ENCODE measurements around the gene RHBDL2. TPM values are rescaled to one million over a fixed set of nuclear protein-coding genes. Genes with fewer than 3 reads are reported as not detected.

The RHBDL2 gene
- total and polyA plus RNA-seq, 2 of the 4 experiments (the other 2 are of a cell fraction): 0.36 to 0.38 TPM

DNA sequence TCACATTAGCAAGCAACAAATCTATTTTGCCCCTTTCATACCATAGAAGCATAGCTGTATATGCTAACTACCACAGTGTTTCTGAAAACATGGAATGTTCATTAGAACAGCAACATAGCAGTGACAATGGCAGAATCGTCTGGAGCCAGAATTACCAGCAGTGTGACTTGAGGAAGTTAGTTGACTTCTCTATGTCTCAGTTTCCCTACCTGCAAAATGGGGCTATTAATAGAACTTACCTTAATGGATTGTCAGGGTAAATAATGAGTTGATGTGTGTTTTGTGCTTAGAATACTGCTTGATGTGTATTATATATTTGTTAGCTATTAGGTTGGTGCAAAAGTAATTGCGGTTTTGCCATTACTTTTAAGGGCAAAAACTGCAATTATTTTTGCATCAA is 45.5 kb downstream of the RHBDL2 start:
- H3K56ac ChIP-seq (ENCODE audit: extremely low read depth, insufficient read depth, low read length): no peak overlapping the region
- no peak overlapping the region for H4K5ac ChIP-seq (ENCODE audit: low read depth, low read length)
- no peaks in the 10 kb centered on the region for H3K4me1 ChIP-seq (ENCODE audit: control insufficient read depth, insufficient read depth, low read length)
- H2BK5ac ChIP-seq (ENCODE audit: low read depth, low read length, poor library complexity, severe bottlenecking): no peak overlapping the region
- H3K36me3 ChIP-seq (ENCODE audit: control insufficient read depth, insufficient read depth, low read length): no peaks in the 10 kb centered on the region
- H4K8ac ChIP-seq (ENCODE audit: low read depth in 2 of 2, low read length in 2 of 2): no peak overlapping the region
- H3K27ac ChIP-seq (ENCODE audit: insufficient read depth, low read length): no peak overlapping the region
- ChIA-PET CTCF (no interaction called here), POLR2A (ENCODE audit: unreplicated experiment) (no interaction called here)
- H3K23ac ChIP-seq (ENCODE audit: low read depth, low read length): no peak overlapping the region
- no peak overlapping the region for H2AK5ac ChIP-seq (ENCODE audit: low read depth, low read length)
- no TSS peak for BruUV-seq (replicated peaks)
- no peaks in the 10 kb centered on the region for H3K9me1 ChIP-seq (ENCODE audit: insufficient read depth, low read length)
- intact Hi-C loops (cut with micrococcal nuclease): no loop called here
- H3K4ac ChIP-seq (ENCODE audit: low read depth, low read length): no peak overlapping the region
- DNase-seq (no peak), ATAC-seq (ENCODE audit: low read depth) (no peak)
- H4K91ac ChIP-seq (ENCODE audit: insufficient read depth, low read depth, low read length): no peak overlapping the region
- no peaks in the 10 kb centered on the region for H3K27me3 ChIP-seq (ENCODE audit: control insufficient read depth, insufficient read depth, low read length)
- H3K9ac ChIP-seq (ENCODE audit: low read depth, low read length): no peak overlapping the region
- H3K14ac ChIP-seq (replicated peaks; ENCODE audit: low read depth, low read length): no peak overlapping the region
- no peaks in the 10 kb centered on the region for H3K9me3 ChIP-seq (ENCODE audit: control insufficient read depth, insufficient read depth, low read length)
- no peak overlapping the region for H2BK15ac ChIP-seq (ENCODE audit: low read depth, low read length)
- dilution Hi-C loops (cut with HindIII; ENCODE audit: low sequenced_read_pairs, unreplicated experiment): no loop called here
- no peak overlapping the region for H3K4me2 ChIP-seq (ENCODE audit: low read depth, low read length)
- H3K4me3 ChIP-seq (ENCODE audit: insufficient read depth, low read depth, low read length): no peak overlapping the region
- H2BK120ac ChIP-seq (ENCODE audit: low read depth, low read length): no peak overlapping the region
- WGBS, 2 experiments (ENCODE audit: extremely low coverage in 2 of 2, insufficient read length in 1 of 2): no CpG with 5 or more reads among the region's 2 CpGs
- TF ChIP-seq FOS (IDR thresholded peaks at IDR 0.05; ENCODE audit: low read depth, low read length): no peak
- TF ChIP-seq MAFK (IDR thresholded peaks at IDR 0.05; ENCODE audit: low read depth, low read length): no peak
- TF ChIP-seq RCOR1 (IDR thresholded peaks at IDR 0.05; ENCODE audit: insufficient replicate concordance, low read length): no peak
- no peak for TF ChIP-seq CHD1 (IDR thresholded peaks at IDR 0.05; ENCODE audit: low read depth, low read length)
- no peak for TF ChIP-seq NFE2L2 (IDR thresholded peaks at IDR 0.05; ENCODE audit: low read depth, low read length)
- TF ChIP-seq MAZ (IDR thresholded peaks at IDR 0.05; ENCODE audit: borderline replicate concordance, low read depth, low read length): no peak
- no peak for TF ChIP-seq POLR2A (IDR thresholded peaks at IDR 0.05; ENCODE audit: low read depth, low read length)
- no peak for TF ChIP-seq RFX5 (IDR thresholded peaks at IDR 0.05; ENCODE audit: low read depth, low read length)
- TF ChIP-seq, protein P1, sequence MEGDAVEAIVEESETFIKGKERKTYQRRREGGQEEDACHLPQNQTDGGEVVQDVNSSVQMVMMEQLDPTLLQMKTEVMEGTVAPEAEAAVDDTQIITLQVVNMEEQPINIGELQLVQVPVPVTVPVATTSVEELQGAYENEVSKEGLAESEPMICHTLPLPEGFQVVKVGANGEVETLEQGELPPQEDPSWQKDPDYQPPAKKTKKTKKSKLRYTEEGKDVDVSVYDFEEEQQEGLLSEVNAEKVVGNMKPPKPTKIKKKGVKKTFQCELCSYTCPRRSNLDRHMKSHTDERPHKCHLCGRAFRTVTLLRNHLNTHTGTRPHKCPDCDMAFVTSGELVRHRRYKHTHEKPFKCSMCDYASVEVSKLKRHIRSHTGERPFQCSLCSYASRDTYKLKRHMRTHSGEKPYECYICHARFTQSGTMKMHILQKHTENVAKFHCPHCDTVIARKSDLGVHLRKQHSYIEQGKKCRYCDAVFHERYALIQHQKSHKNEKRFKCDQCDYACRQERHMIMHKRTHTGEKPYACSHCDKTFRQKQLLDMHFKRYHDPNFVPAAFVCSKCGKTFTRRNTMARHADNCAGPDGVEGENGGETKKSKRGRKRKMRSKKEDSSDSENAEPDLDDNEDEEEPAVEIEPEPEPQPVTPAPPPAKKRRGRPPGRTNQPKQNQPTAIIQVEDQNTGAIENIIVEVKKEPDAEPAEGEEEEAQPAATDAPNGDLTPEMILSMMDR (conservative IDR thresholded peaks at IDR 0.05; ENCODE audit: low read depth, low read length): no peak
- TF ChIP-seq MXI1 (IDR thresholded peaks at IDR 0.05; ENCODE audit: borderline replicate concordance, low read depth, low read length): no peak
- no peak for TF ChIP-seq SMC3 (IDR thresholded peaks at IDR 0.05; ENCODE audit: low read depth, low read length)
- TF ChIP-seq CEBPB (IDR thresholded peaks at IDR 0.05; ENCODE audit: low read depth, low read length): no peak
- no peak for TF ChIP-seq RAD21 (IDR thresholded peaks at IDR 0.05; ENCODE audit: low read length)
- TF ChIP-seq, protein P2, sequence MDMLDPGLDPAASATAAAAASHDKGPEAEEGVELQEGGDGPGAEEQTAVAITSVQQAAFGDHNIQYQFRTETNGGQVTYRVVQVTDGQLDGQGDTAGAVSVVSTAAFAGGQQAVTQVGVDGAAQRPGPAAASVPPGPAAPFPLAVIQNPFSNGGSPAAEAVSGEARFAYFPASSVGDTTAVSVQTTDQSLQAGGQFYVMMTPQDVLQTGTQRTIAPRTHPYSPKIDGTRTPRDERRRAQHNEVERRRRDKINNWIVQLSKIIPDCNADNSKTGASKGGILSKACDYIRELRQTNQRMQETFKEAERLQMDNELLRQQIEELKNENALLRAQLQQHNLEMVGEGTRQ (IDR thresholded peaks at IDR 0.05; ENCODE audit: low read depth, low read length): no peak
- in situ Hi-C loops (cut with MboI; ENCODE audit: low sequenced_read_pairs): no loop called here
- H2AK9ac ChIP-seq (replicated peaks; ENCODE audit: low read depth, low read length, poor library complexity): no peak overlapping the region
- H3K18ac ChIP-seq (ENCODE audit: low read depth, low read length): no peak overlapping the region
- no peaks in the 10 kb centered on the region for H3K79me1 ChIP-seq (ENCODE audit: low read depth in 1 of 2, low read length in 2 of 2)
- H4K20me1 ChIP-seq (ENCODE audit: insufficient read depth, low read length): no peaks in the 10 kb centered on the region
- H2BK20ac ChIP-seq (ENCODE audit: low read depth, low read length): no peak overlapping the region
- no peak overlapping the region for H2AFZ ChIP-seq (replicated peaks; ENCODE audit: low read length, poor library complexity)

All from IMR-90 (cell line).